Activated naive CD8-positive, alpha-beta T cell treated with anti-CD3 and anti-CD28 coated beads, Interleukin-2, amount 10 ng/mL, durations not matched to agents 7 days and 5 days (primary cell): Measurements from ENCODE around the gene KRTAP12-4. TPM values are rescaled to one million over a fixed set of nuclear protein-coding genes. Genes with fewer than 3 reads are reported as not detected.
A peak's percentile ranks its signal among the peaks of the same experiment; 100 is the strongest.
"Not testable (repeated sequence)": the region's sequence is repeated elsewhere in the genome, so short reads cannot be mapped to it uniquely, and the experiment has no call there.

Experiments
- ATAC-seq: fragments of 150-1000 bp; cut with Tn5 transposase; one replicate; pipeline ENCODE4 v1.10.0; 2021; ENCODE audit warnings: low read depth, moderate library complexity
- POLR2A ChIA-PET: fragments of 350-600 bp; sonication (Branson Sonifier 250); formaldehyde crosslinking; loops from one replicate; lab custom pipeline; 2021; ENCODE audit warnings: antibody characterized with exemption; lab: Charles Lee
- DNase-seq: peaks from one replicate; pipeline ENCODE4 v3.0.0; 2021
- H3K27ac Mint-ChIP-seq: one replicate; pipeline ENCODE4 v1.8.0; 2022; ENCODE audit warnings: mild to moderate bottlenecking, mixed read lengths
- H3K27me3 Mint-ChIP-seq: one replicate; pipeline ENCODE4 v1.8.0; 2022; ENCODE audit warnings: mild to moderate bottlenecking, moderate library complexity, mixed read lengths
- H3K36me3 Mint-ChIP-seq: one replicate; pipeline ENCODE4 v1.8.0; 2021; ENCODE audit warnings: mild to moderate bottlenecking, mixed read lengths
- H3K4me1 Mint-ChIP-seq: one replicate; pipeline ENCODE4 v1.8.0; 2021; ENCODE audit warnings: mixed read lengths
- H3K4me3 Mint-ChIP-seq: one replicate; pipeline ENCODE4 v1.8.0; 2022; ENCODE audit warnings: mild to moderate bottlenecking, moderate library complexity, mixed read lengths
- H3K9me3 Mint-ChIP-seq: one replicate; pipeline ENCODE4 v1.8.0; 2021; ENCODE audit warnings: mixed read lengths
- total RNA-seq, 2 experiments: library from RNA; stranded (reverse); gene quantifications; one replicate each; pipeline ENCODE4 v1.2.3, GENCODE V29; 2021

The KRTAP12-4 gene
- total RNA-seq, 2 experiments from 2014 or later, result not detected

DNA sequence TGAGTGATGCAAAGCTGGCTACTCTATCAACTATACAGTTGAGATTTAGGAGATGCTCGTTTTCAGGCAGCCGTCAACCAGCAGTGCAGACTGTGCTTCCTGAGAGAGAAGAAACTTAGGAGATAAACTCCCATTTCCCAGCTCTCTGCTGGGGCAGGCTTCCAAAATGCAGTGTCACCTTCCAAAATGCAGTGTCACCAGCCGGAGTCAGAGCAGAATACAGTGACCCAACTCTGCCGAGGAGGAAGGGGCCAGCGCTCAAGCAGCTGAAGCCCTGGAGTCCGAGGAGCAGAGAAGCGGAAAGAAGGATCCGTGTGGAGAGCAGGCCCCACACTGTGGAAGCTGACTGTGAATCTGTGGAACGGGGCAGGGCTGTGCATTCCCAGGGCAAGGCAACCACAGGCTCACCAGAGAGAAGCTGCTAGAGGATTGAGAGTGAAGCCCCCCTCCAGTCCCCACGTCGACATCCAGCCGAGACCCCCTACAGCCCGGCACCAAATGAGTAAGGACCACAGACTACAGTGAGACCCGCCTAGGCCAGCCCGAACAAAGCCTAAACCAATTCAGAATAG is 28.2 kb upstream of the KRTAP12-4 start:
- H3K27me3 Mint-ChIP-seq, result peaks cover 12% of the 10 kb centered on the region
- DNase-seq (no peak), ATAC-seq (no peak)
- H3K9me3 Mint-ChIP-seq, result no peaks in the 10 kb centered on the region
- POLR2A ChIA-PET, result no interaction called here
- H3K36me3 Mint-ChIP-seq, result no peaks in the 10 kb centered on the region
- no peak overlapping the region for H3K27ac Mint-ChIP-seq
- H3K4me1 Mint-ChIP-seq, result peaks cover 5% of the 10 kb centered on the region
- H3K4me3 Mint-ChIP-seq, result no peak overlapping the region

DNA sequence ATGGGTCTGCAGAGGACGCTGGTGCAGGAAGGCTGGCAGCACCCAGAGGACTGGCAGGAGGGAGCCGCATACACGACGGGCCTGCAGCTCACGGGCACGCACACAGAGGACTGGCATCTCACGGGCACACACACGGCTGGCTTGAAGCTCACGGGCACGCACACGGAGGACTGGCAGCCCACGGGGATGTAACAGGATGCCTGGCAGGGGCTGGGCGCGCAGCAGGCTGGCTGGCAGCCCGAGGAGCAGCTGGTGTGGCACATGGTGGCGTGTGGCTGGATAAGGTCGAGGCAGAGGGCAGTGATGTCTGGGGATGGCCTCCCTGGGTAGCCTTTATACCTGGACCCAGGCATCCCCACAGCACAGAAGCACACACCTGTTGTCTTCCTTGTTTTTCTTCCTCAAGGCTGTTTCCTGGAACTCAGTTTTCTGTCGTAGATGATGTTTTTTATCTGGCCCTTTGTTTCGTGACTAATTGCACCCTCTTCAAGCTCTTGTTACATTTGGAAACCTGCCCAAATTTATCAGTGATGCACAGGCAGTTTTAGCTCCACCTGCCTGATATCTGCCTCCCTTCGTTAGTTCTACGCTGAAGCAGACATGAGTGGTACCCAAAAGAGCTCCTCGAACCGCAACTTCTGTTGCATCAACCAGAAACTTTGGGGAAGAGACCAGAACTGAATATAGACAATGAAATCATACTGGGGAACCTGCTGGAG is 27.6 kb upstream of the KRTAP12-4 start, which contains the start of gene KRTAP12-1:
KRTAP12-1 (minus strand) TSS at position 303 of the 719 bp plus-strand sequence; CDS start at position 263, 40 bp downstream.
- no peaks in the 10 kb centered on the region for H3K9me3 Mint-ChIP-seq
- DNase-seq, result no peak
- no peak within 1 kb of the TSS for H3K4me3 Mint-ChIP-seq
- no peaks in the 10 kb centered on the region for H3K36me3 Mint-ChIP-seq
- ATAC-seq, result no peak
- H3K4me1 Mint-ChIP-seq, result peaks cover 5% of the 10 kb centered on the region
- no peak within 1 kb of the TSS for H3K27ac Mint-ChIP-seq
- POLR2A ChIA-PET, result interaction anchor here (0.9 kb wide), 1 partner anchor 63 kb away, joined by 3 read pairs; no protein-coding TSS in a partner anchor
- H3K27me3 Mint-ChIP-seq, result peaks cover 12% of the 10 kb centered on the region

DNA sequence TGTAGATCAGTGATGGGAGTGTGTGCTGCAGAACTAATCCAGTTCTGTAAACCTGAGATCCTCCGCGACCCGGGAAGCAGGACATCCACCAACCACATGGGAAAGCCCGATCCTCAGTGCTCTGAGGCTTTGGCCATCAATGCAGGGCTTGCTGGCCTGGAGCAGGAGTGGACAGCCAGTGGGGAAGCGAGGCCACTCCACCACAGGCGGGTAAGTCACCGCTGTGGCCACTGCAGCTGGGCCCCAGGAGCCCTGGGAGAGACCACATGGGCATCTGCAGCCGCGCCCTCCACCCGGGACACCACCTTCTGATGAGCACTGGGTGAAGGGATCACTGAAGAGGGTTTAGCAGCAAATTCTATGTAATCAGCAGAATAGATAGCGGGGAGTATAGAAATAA is 26.7 kb upstream of the KRTAP12-4 start:
- Mint-ChIP-seq H3K4me3 (no peak overlapping the region), H3K9me3 (no peaks in the 10 kb centered on the region), H3K36me3 (no peaks in the 10 kb centered on the region), H3K4me1 (peaks cover 3% of the 10 kb centered on the region), H3K27ac (no peak overlapping the region), H3K27me3 (peaks cover 12% of the 10 kb centered on the region)
- DNase-seq (no peak), ATAC-seq (no peak)
- POLR2A ChIA-PET, result interaction anchor here (0.9 kb wide), 1 partner anchor 62 kb away, joined by 3 read pairs; no protein-coding TSS in a partner anchor

DNA sequence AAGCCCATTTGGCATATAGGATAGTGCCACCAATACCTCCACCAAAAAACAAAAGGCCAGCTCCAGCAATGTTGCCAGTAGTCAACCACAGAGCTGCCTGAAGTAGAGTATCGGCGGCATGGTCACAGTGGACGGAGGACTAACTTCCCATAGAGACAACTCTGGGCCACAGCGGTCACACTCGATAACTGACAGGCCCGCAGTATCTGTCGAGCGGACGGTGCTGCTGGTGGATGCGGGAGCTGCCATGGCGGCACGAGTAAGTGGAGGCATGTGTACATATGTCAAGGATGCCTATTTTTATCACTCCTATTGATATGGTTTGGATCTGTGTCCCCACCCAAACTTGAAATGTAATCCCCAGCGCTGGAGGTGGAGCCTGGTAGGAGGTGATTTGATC is 23.4 kb upstream of the KRTAP12-4 start:
- Mint-ChIP-seq H3K36me3 (peaks cover 1% of the 10 kb centered on the region), H3K9me3 (peaks cover 11% of the 10 kb centered on the region), H3K4me1 (no peaks in the 10 kb centered on the region), H3K4me3 (no peak overlapping the region), H3K27me3 (peaks cover 17% of the 10 kb centered on the region), H3K27ac (no peak overlapping the region)
- DNase-seq (no peak), ATAC-seq (no peak)
- POLR2A ChIA-PET, result no interaction called here

DNA sequence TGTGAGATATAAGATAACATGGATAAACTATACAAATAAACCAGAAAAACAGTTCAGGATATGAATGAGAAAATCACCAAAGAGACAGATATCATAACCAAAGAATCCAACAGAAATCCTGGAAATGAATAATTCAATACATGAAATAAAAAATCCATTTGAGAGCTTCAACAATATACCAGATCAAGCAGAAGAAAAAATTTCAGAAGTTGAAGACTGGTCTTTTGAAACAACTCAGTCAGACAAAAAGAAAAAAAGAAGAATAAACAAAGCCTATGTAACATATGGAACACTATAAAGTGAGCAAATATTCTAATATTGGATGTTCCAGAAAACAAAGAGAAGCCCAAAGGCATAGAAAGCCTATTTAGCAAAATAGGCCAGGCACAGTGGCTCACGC is 17.5 kb upstream of the KRTAP12-4 start:
- ATAC-seq (no peak), DNase-seq (no peak)
- Mint-ChIP-seq H3K4me3 (no peak overlapping the region), H3K27me3 (peaks cover 8% of the 10 kb centered on the region), H3K36me3 (peaks cover 2% of the 10 kb centered on the region), H3K27ac (no peak overlapping the region), H3K4me1 (no peaks in the 10 kb centered on the region), H3K9me3 (peaks cover 28% of the 10 kb centered on the region)
- POLR2A ChIA-PET, result no interaction called here

DNA sequence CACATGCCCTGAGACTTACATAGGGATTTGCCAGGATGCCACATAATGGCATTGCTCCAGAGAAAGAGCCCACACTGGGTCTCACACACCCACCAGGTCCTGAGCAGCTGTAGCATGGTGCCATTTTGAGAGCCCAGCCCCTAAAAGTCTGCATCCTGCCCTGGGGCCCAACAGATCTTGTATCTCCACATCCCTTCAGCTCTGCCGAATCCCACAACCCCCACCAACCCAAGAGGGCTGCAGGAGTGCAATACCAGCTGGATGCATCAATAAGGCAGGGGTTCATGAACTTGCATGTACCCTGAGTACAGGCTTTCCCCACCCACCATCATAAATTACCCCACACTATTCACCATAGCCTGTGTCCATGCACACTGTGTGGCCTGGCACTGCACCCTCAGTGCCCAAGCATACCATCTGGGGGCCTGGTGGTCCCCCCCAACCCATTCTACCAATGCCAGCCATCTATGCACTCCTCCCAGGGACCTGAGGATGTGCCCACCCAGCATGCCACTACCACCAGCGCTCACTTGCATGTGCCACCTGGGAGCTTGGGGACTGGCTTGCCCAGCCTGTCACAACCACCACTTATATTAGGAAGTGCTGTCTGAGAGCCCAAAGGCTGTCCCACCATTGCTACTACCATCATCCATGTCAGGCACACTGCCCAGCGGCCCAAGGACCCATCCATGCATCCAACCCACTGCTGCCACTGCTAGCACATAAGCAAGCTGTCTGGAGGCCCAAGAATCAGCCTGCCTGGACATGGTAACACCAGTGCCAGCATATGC is 16.4 kb upstream of the KRTAP12-4 start:
- ATAC-seq (no peak), DNase-seq (no peak)
- Mint-ChIP-seq H3K36me3 (peaks cover 2% of the 10 kb centered on the region), H3K27me3 (peaks cover 6% of the 10 kb centered on the region), H3K27ac (no peak overlapping the region), H3K9me3 (peaks cover 26% of the 10 kb centered on the region), H3K4me1 (no peaks in the 10 kb centered on the region), H3K4me3 (no peak overlapping the region)
- POLR2A ChIA-PET, result no interaction called here

DNA sequence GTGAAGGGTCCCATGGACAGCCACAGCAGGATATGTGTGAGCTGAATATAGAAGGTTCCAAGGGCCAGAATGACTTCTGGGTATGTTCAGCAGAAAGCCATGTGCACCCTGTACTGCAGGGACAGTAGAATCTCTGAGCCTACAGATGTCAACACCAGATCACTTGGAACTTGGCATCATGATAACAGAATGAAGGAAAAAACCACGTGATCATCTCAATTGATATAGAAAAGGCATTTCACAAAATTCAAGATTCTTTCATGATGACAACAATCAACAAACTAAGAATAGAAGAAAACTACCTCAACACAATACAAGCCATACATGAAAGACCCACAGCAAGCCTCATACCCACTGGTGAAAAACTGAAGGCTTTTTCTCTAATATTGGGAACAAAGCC is 13.2 kb upstream of the KRTAP12-4 start:
- Mint-ChIP-seq H3K4me1 (no peaks in the 10 kb centered on the region), H3K4me3 (no peak overlapping the region), H3K9me3 (peaks cover 16% of the 10 kb centered on the region), H3K27ac (no peak overlapping the region), H3K36me3 (peaks cover 3% of the 10 kb centered on the region), H3K27me3 (peaks cover 9% of the 10 kb centered on the region)
- POLR2A ChIA-PET, result no interaction called here
- ATAC-seq (no peak), DNase-seq (no peak)

DNA sequence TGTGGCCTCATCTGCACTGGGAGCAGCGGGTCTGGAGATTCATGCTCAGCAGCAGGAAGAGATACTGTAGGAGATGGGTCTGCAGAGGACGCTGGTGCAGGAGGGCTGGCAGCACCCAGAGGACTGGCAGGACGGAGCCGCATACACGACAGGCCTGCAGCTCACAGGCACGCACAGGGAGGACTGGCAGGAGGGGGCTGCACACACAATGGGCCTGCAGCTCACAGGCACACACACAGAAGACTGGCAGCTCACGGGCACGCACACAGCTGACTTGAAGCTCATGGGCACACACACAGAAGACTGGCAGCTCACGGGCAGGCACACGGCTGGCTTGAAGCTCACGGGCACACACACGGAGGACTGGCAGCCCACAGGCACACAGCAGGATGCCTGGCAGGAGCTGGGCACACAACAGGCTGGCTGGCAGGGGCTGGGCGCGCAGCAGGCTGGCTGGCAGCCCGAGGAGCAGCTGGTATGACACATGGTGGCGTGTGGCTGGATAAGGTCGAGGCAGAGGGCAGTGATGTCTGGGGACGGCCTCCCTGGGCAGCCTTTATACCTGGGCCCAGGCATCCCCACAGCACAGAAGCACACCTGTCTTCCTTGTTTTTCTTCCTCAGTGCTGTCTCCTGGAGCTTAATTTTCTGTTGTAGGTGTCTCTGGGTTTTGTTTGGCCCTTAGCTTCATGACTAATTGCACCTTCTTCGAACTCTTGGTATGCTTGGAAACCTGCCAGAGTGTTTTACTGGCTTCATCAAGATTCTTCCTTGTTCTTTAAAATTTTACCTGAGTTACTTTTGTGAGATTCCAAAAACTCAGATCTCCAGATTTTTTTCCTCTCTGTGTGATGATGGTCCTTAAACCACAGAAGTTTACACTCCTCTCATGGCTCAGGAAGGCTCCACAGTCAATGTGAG is 12.2 kb upstream of the KRTAP12-4 start, which contains the start of gene KRTAP12-2:
KRTAP12-2 (minus strand) TSS at position 527 of the 920 bp plus-strand sequence; CDS start at position 486, 41 bp downstream.
- peaks cover 24% of the 10 kb centered on the region for H3K9me3 Mint-ChIP-seq
- H3K4me1 Mint-ChIP-seq, result no peaks in the 10 kb centered on the region
- peak within 1 kb of the TSS; percentile 28 for H3K27ac Mint-ChIP-seq
- H3K36me3 Mint-ChIP-seq, result peaks cover 9% of the 10 kb centered on the region
- H3K27me3 Mint-ChIP-seq, result peaks cover 13% of the 10 kb centered on the region
- ATAC-seq (no peak), DNase-seq (no peak)
- POLR2A ChIA-PET, result no interaction called here
- no peak within 1 kb of the TSS for H3K4me3 Mint-ChIP-seq

DNA sequence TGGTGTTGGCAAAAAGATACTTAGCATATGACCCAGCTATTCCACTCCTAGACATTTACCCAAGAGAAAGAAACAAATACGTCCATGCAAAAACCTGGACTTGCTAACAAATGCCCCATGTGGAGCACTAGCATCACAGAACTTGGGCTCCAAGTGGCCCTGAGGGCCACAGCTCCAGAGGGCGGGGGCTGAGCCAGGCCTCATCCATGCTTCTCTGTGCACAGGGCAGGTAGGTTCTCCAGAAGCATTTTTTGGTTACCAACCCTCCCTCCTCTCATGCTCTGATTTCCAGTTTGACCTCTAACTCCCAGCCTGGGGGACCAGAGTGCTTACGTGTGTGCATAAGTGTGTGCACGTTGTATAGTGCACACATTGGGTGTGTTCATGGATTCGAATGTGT is 10.2 kb upstream of the KRTAP12-4 start:
- Mint-ChIP-seq H3K27ac (no peak overlapping the region), H3K9me3 (peaks cover 29% of the 10 kb centered on the region), H3K4me3 (no peak overlapping the region), H3K4me1 (peaks cover 2% of the 10 kb centered on the region), H3K27me3 (peaks cover 13% of the 10 kb centered on the region), H3K36me3 (peaks cover 17% of the 10 kb centered on the region)
- POLR2A ChIA-PET, result no interaction called here
- ATAC-seq, result no peak
- DNase-seq, result no peak

DNA sequence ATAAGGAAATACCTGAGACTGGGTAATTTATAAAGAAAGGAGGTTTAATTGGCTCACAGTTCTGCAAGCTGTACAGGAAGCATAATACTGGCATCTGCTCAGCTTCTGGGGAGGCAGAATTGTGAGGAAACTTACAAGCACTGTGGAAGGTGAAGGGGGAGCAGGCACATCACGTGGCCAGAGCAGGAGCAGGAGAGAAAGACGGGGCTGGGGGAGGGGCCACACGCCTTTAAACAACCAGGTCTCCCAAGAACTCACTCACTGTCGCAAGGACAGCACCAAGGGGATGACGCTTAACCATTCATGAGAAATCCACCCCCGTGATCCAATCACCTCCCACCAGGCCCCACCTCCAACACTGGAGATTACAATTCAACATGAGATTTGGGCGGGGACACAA is 7.1 kb upstream of the KRTAP12-4 start:
- Mint-ChIP-seq H3K27me3 (peaks cover 10% of the 10 kb centered on the region), H3K36me3 (peaks cover 47% of the 10 kb centered on the region), H3K4me1 (peaks cover 29% of the 10 kb centered on the region), H3K9me3 (peaks cover 35% of the 10 kb centered on the region)
- H3K4me3 Mint-ChIP-seq, ATAC-seq, DNase-seq, H3K27ac Mint-ChIP-seq, POLR2A ChIA-PET: not testable (repeated sequence)

DNA sequence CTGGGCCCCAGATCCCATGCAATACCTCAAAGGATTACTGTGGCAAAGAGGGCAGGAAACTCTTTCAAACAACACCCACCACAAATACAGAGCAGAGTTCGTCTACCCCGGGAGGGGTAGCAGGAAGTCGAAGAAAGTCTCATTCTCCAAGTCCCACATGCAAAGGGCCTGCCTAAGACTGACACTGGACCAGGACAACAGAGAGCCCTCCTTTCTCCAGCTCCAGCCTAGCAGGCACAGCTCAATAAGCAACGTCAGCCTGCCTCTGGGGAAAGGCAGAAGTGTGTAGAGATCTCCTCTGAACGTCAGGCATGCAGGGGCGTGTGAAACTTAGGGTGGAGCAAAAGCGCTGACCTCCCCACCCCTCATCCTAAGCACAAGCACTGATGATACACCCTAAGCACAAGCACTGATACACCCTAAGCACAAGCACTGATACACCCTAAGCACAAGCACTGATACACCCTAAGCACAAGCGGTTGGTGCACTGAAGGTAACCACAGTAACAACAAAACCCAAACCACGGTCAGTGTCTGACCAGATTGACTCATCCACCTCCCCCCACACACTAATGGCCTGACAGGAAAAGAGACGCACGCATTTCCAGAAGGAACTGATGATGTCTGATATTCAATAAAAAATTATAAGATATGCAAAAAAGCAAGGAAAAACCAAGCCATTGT is 4.6 kb upstream of the KRTAP12-4 start:
- H3K9me3 Mint-ChIP-seq, result peaks cover 42% of the 10 kb centered on the region
- peaks cover 53% of the 10 kb centered on the region for H3K36me3 Mint-ChIP-seq
- ATAC-seq (peak; percentile 62), DNase-seq (no peak)
- peak overlapping the region; percentile 90 for H3K27ac Mint-ChIP-seq
- H3K4me1 Mint-ChIP-seq, result peaks cover 34% of the 10 kb centered on the region
- POLR2A ChIA-PET, result no interaction called here
- peak overlapping the region; percentile 65 for H3K4me3 Mint-ChIP-seq
- peaks cover 10% of the 10 kb centered on the region for H3K27me3 Mint-ChIP-seq

DNA sequence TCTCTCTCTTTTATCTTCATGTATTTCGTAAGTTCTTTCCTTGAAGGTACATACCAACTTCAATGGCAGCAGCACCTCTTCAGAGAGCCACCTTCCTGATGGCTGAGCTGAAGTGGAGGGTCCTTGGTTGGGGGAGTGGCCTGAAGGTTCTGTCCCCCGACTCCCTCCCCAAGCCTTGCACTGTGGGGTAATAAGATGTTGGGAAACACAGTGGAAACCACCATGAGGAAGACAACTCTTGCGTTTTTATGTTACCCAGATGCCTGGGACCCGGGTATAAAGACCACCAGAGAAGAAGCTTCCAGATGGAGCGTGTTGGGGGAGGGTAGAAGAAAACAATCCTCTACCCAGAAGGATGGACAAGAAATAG is 4.1 kb upstream of the KRTAP12-4 start:
- Mint-ChIP-seq H3K27me3 (peaks cover 10% of the 10 kb centered on the region), H3K4me1 (peaks cover 38% of the 10 kb centered on the region), H3K4me3 (peak overlapping the region; percentile 65), H3K36me3 (peaks cover 53% of the 10 kb centered on the region), H3K9me3 (peaks cover 48% of the 10 kb centered on the region), H3K27ac (peak overlapping the region; percentile 90)
- no peak for DNase-seq
- POLR2A ChIA-PET, result interaction anchor here (1.2 kb wide), 2 partner anchors 13 to 305 kb away, joined by 4 read pairs; partner anchors contain the start of gene TRPM2
- ATAC-seq, result no peak
